ENCODE measurements around the gene ADAMTS18.

ADAMTS18 gene

GRCh38 chr16:77399066-77399465, 35.8 kb downstream of the ADAMTS18 start:
- no peak for DNase-seq (ENCODE audit: low read depth in 1 of 2, low spot score in 1 of 2)

DNA sequence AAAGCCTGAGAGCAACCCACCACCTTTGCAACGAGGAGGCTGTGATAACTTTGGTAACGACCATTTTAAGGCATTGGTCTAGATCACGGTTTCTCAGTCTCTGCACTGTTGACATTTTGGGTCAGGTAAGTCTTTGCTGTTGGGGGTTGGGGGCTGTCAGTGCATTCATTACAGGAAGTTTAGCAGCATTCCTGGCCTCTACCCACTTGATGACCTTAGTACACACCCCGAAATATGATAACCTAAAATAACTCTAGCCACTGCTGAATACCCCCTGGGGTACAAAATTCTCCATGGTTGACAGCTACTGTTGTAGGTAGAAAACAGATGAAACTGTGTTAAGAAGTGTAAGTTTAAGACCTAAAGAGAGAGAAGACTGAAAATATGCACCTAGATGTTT, 36.3 kb downstream of the ADAMTS18 start:
- DNase-seq (ENCODE audit: low read depth in 1 of 2, low spot score in 1 of 2) = no peak

DNA sequence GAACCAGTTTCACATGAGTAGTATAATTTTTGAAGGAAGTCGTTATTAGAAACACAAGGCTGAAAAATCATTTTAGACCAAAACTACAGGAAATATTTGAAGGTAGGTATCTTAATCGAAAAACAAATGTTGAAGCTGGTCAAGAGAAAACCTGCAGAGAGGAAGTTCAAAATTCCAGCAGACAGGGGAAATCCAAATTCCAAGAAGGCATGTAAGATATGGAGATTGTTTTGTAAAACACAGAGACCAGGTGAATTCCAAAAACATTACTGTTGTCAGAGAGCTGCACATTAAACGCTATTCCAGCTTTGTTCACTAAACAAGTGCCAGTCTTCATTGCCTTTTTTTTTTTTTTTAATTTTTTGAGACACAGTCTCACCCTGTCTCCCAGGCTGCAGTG, 38.4 kb downstream of the ADAMTS18 start:
- DNase-seq (ENCODE audit: low read depth in 1 of 2, low spot score in 1 of 2) = no peak

DNA sequence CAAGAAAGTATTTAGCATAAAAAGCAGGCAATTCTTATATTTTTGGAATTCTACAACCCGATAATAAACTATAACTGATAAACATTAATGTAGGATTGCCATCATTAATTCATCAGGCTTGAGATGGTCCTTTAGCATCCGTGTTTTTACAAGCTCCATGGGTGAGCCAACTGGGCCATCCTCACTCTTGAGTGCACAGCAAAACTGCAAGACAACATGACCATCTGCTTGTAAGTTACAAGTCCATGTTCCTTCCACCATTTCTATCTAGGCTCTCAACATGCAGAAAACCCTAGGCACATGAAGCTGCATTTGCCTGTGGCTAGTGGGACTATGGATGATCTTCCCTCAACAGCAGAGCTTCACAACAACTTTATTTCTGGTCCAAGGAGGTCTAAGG, 40.1 kb downstream of the ADAMTS18 start:
- DNase-seq (ENCODE audit: low read depth in 1 of 2, low spot score in 1 of 2) = no peak

GRCh38 chr16:77393955-77394354, 40.9 kb downstream of the ADAMTS18 start:
- DNase-seq (ENCODE audit: low read depth in 1 of 2, low spot score in 1 of 2) = no peak

GRCh38 chr16:77387815-77388209, 47.0 kb downstream of the ADAMTS18 start:
- no peak for DNase-seq (ENCODE audit: low read depth in 1 of 2, low spot score in 1 of 2)

DNA sequence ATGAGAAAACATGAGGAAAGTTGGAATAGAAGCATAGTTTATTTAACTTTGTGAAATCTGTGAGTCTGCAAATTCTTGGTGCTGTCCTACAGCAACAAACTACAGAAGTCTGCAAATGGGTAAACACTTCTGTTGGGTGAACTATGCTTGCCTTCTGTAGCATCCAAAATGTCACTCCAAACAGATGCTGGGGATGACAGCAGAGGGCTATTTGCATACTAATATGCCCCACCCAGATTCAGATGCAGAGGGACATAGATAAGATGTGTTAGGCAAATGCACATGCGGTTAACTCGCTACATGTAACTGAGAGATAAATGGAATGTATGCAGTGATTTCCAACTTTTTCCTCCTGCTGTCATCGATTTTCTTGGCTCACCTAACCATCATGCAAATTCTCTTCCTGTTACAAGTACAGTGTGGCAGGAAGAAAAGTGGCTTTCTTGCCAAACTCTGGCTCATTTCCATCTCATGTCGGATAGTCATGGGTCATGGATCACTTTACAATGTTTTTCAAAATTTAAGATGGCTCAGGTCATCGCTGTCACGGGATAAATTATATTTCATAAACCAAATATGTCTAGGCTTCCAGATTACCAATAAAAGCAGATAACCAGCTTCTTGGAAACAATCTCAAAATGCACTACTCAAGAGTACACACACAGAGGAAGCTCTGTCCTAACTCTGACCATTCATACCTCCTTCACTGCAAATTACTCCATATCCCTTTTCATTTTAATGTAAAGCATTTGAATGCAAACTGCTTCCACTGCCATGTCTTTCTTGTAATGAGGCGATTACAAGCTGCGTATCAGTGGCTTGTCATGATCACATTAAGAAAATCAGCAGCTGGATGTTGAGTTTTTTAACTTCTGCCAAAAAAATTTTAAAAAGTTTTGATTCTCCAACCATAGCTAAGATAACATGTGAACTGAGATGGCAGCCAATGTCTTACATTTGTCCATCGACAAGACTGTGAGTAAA, 47.7 kb downstream of the ADAMTS18 start:
- DNase-seq (ENCODE audit: low read depth in 1 of 2, low spot score in 1 of 2) = no peak

GRCh38 chr16:77385481-77385880, 49.4 kb downstream of the ADAMTS18 start:
- no peak for DNase-seq (ENCODE audit: low read depth in 1 of 2, low spot score in 1 of 2)

DNA sequence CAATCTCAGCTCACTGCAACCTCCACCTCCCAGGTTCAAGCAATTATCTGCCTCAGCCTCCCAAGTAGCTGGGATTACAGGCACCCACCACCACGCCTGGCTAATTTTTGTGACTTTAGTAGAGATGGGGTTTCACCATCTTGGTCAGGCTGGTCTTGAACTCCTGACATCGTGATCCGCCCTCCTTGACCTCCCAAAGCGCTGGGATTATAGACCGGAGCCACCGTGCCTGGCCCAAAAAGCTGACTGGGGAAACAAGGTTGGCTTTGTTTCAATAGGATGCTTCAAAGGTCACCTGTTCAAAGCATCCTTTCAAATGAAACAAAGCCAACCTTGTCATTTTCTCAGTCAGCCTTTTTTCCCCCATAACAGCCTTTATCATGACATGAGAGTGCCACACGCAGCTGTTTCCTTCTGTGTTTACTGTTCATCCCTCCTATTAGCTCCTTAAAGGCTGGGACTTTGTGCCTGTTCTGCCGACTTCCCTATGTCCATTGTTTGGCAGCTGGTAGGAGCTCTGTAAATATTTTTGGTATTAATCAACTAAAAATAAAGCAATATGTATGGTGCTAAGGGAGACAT, 51.1 kb downstream of the ADAMTS18 start:
- DNase-seq (ENCODE audit: low read depth in 1 of 2, low spot score in 1 of 2) = no peak

DNA sequence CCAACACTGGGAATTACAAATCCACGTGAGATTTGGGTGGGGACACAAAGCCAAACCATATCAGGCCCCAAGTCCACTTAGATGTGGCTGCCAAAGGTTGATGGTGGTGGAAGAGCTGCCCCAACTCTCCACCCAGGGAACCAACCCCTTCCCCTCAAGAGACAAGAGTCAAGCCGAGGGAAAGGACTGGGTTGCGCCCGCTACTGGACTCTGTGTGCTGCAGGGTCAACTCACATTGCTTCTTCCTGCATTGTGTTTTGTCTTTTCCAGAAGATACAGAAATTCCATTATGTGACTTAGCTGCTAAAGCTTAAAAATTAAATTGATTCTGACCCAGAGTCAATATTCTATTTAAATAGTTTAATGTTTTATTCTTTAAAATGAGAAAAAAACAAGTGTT, 58.5 kb downstream of the ADAMTS18 start:
- DNase-seq (ENCODE audit: low read depth in 1 of 2, low spot score in 1 of 2) = no peak

DNA sequence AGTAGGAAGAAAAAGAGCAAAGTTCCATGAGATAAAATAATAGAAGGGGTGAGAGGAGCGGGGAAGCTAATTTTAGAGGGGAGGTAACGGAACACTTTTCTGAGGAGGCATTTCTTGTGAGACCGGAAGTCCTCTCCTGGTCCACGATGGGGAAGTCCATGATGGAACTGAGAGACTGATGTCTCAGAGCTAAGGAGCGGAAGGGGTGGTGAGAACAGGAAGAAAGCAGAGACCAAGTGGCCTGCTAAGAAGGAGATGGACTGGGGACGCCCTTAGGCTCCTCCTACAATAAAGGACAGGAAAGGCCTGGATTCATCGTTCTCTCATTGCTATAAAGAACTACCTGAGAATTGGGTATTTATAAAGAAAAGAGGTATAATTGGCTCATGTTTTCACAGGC, 59.4 kb downstream of the ADAMTS18 start:
- DNase-seq (ENCODE audit: low read depth in 1 of 2, low spot score in 1 of 2) = no peak

- no peak for DNase-seq (ENCODE audit: low read depth in 1 of 2, low spot score in 1 of 2)
These were observed 60.5 kb downstream of the ADAMTS18 start for GRCh38 chr16:77374384-77374783.

- no peak for DNase-seq (ENCODE audit: low read depth in 1 of 2, low spot score in 1 of 2)
These were observed 61.1 kb downstream of the ADAMTS18 start for GRCh38 chr16:77373726-77374125.

DNA sequence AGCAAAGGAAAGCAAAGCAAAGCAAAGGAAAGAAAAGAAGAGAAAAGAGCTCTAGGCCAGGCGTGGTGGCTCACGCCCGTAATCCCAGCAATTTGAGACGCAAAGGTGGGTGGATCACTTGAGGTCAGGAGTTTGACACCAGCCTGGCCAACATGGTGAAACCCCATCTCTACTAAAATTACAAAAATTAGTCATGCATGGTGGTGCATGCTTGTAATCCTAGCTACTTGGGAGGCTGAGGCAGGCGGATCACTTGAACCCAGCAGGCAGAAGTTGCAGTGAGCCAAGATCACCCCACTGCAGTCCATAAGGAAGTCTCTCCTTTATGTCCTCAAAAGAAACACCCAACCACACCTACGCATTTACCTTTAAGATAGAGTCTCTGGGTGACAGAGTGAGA, 70.1 kb downstream of the ADAMTS18 start:
- DNase-seq (ENCODE audit: low read depth in 1 of 2, low spot score in 1 of 2) = no peak

- no peak for DNase-seq (ENCODE audit: low read depth in 1 of 2, low spot score in 1 of 2)
These were observed 75.8 kb downstream of the ADAMTS18 start for GRCh38 chr16:77359065-77359502.

- DNase-seq (ENCODE audit: low read depth in 1 of 2, low spot score in 1 of 2) = no peak
These were observed 81.1 kb downstream of the ADAMTS18 start for GRCh38 chr16:77353587-77354263.

DNA sequence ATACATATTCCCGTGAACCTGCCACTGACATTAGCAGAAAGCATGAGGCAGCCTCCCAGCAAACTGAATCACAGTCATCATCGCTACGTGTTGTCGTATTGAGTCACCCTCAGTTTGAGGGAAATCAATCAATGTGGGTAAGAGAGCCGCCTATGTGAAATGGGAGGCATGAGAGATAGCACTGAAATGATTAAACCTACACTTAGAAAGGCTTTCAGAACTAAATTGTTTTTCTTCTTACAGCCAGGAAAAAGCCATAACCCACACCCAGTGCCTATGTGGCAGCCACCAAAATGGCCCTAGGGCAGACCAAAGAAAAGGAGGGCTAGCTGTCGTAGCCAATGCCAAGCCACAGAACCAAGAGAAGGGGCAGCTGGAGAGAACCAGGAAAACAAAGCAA, 90.5 kb downstream of the ADAMTS18 start:
- DNase-seq (ENCODE audit: low read depth in 1 of 2, low spot score in 1 of 2) = no peak

GRCh38 chr16:77336637-77337036, 98.2 kb downstream of the ADAMTS18 start:
- DNase-seq (ENCODE audit: low read depth in 1 of 2, low spot score in 1 of 2) = no peak

DNA sequence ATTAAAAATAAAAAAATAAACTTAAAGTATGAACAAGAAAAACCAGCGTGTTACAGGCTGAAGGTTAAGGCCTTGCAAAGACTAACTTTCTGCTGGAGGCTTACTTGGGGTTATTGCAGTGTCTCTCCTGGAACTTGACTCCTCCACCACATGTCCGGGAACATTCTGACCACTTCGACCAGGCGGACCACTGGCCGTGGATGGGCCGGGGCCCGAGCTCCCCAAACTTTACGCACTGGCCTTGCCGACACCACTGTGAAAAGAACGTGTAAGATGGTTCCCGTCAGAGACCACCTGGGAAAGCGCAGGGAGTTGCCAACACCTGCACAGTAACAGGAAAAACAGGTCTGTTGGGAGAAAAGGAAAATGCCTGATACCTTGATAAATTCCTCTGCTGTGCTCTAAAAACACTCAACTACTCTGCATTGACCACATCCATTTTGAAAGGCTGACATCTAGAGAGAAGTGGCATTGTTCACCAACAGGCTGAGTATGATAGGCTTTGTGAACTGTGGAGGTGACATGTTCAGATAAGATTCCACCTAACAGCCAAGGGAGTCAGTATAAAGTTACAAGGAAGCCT, 99.1 kb downstream of the ADAMTS18 start:
- DNase-seq (ENCODE audit: low read depth in 1 of 2, low spot score in 1 of 2) = no peak

GRCh38 chr16:77332792-77333191, 102.0 kb downstream of the ADAMTS18 start:
- no peak for DNase-seq (ENCODE audit: low read depth in 1 of 2, low spot score in 1 of 2)

GRCh38 chr16:77331802-77332586, 102.8 kb downstream of the ADAMTS18 start:
- DNase-seq (ENCODE audit: low read depth in 1 of 2, low spot score in 1 of 2) = no peak
